K562 (cell line): ENCODE data around the gene HOXD9. TPM values are rescaled to one million over a fixed set of nuclear protein-coding genes. Genes with fewer than 3 reads are reported as not detected.

Experiments used
- ATAC-seq: fragments of 200-7000 bp; cut with Tn5 transposase; 3 replicates; pipeline ENCODE4 v1.9.1; 2020; ENCODE audit warnings: moderate library complexity
- BruUV-seq: library from RNA; stranded (reverse); fragments of 400-500 nt; replicated peaks from 2 replicates; lab custom pipeline; 2021; lab: Mats Ljungman, UMichigan
- CTCF ChIA-PET: fragments of 300-600 bp; formaldehyde crosslinking; extraction: SDS; loops from one replicate; lab custom pipeline; 2021; ENCODE audit warnings: low intra/inter-chr PET ratio; lab: Yijun Ruan, JAX
- POLR2A ChIA-PET: fragments of 300-600, 350-650 bp; sonication (Branson Sonifier 250); formaldehyde crosslinking; extraction: SDS; loops from one replicate; lab custom pipeline; 2021; ENCODE audit warnings: antibody characterized with exemption, inconsistent platforms; lab: Yijun Ruan, JAX
- DNase-seq, 4 experiments: peaks; one replicate each; pipeline versions ENCODE4 v3.0.0 to v3.0.0-alpha.2; 2011 to 2018; ENCODE audit warnings: low spot score in 3 of 4, mixed read lengths in 3 of 4; ENCODE audit errors: extremely low read depth in 1 of 4
- FAIRE-seq: peaks from 2 replicates; lab custom pipeline; 2011; peaks lifted over from hg19 to GRCh38; lab: Jason Lieb, UNC
- H2AFZ ChIP-seq: 2 replicates; pipeline ENCODE4 v1.6.0; 2011; ENCODE audit warnings: low read depth, low read length, control low read depth, inconsistent platforms
- H3K27ac ChIP-seq: fragments of 200-600 bp; 3 replicates; pipeline ENCODE4 v1.8.0; 2011; ENCODE audit warnings: low read depth, mild to moderate bottlenecking, control low read depth, inconsistent platforms, low read length, moderate library complexity, mixed read lengths; ENCODE audit errors: extremely low read depth
- H3K27me3 ChIP-seq, 2 experiments: fragments of 300-600 bp in 1 of 2; 2 replicates in 1 of 2; 3 replicates in 1 of 2; pipeline versions ENCODE4 v1.6.0 to v1.8.0; 2011; ENCODE audit warnings: inconsistent platforms in 2 of 2, low read length in 2 of 2, mild to moderate bottlenecking in 1 of 2, mixed read lengths in 1 of 2, moderate library complexity in 1 of 2; ENCODE audit not compliant: control insufficient read depth in 2 of 2, insufficient read depth in 2 of 2
- H3K36me3 ChIP-seq: fragments of 300-600 bp; 3 replicates; pipeline ENCODE4 v1.8.0; 2011; ENCODE audit warnings: mild to moderate bottlenecking, low read length, inconsistent platforms; ENCODE audit not compliant: control insufficient read depth, insufficient read depth
- H3K4me1 ChIP-seq, 2 experiments: fragments of 200-600 bp in 1 of 2; replicated peaks in 1 of 2; 2 replicates in 1 of 2; 3 replicates in 1 of 2; pipeline versions ENCODE4 v1.5.1 to v1.8.0; 2011; ENCODE audit warnings: inconsistent platforms in 2 of 2, low read length in 2 of 2, mild to moderate bottlenecking in 1 of 2, mixed read lengths in 1 of 2, moderate library complexity in 1 of 2; ENCODE audit not compliant: control insufficient read depth in 2 of 2, insufficient read depth in 2 of 2
- H3K4me2 ChIP-seq: 2 replicates; pipeline ENCODE4 v1.6.1; 2011; ENCODE audit warnings: low read length, control low read depth, inconsistent platforms, mixed read lengths; ENCODE audit not compliant: insufficient read depth
- H3K4me3 ChIP-seq: fragments of 200-600 bp; sonication (generic), shearing (Covaris generic); 2 replicates; pipeline ENCODE4 v1.5.1; 2016; ENCODE audit warnings: control low read depth, inconsistent platforms
- H3K79me2 ChIP-seq: fragments of 200-600 bp; 3 replicates; pipeline ENCODE4 v1.8.0; 2011; ENCODE audit warnings: low read length, inconsistent platforms; ENCODE audit not compliant: control insufficient read depth, insufficient read depth
- H3K9ac ChIP-seq, 2 experiments: 2 replicates each; pipeline versions ENCODE4 v1.6.0 to v1.6.1; 2011; ENCODE audit warnings: low read depth in 2 of 2, low read length in 2 of 2, control low read depth in 1 of 2, inconsistent platforms in 1 of 2, mild to moderate bottlenecking in 1 of 2, mixed read lengths in 1 of 2; ENCODE audit not compliant: insufficient read depth in 1 of 2
- H3K9me1 ChIP-seq: one replicate; pipeline ENCODE4 v1.6.0; 2011; ENCODE audit warnings: inconsistent platforms, mild to moderate bottlenecking, low read length, moderate library complexity; ENCODE audit not compliant: control insufficient read depth, insufficient read depth
- H3K9me3 ChIP-seq: replicated peaks from 2 replicates; pipeline ENCODE4 v1.5.1; 2011; ENCODE audit warnings: low read depth, low read length, inconsistent platforms; ENCODE audit not compliant: control insufficient read depth, insufficient read depth
- H4K20me1 ChIP-seq: replicated peaks from 2 replicates; pipeline ENCODE4 v1.6.1; 2011; ENCODE audit warnings: low read length, inconsistent platforms, mixed read lengths; ENCODE audit not compliant: control insufficient read depth, insufficient read depth
- ADNP ChIP-seq: fragments of 200-800 bp; sonication (Bioruptor generic); IDR thresholded peaks from 2 replicates; pipeline ENCODE4 v1.6.1; 2016; ENCODE audit warnings: missing genetic modification characterization, missing compliant biosample characterization
- ETV6 ChIP-seq, 3 experiments: fragments of 150-350 bp in 1 of 3; sonication (generic) in 1 of 3; formaldehyde crosslinking in 1 of 3; IDR thresholded peaks; 2 replicates each; pipeline versions ENCODE4 v1.6.1 to v1.8.0; 2014 to 2022; ENCODE audit warnings: borderline replicate concordance in 2 of 3, low read depth in 2 of 3, antibody characterized with exemption in 1 of 3, low read length in 1 of 3, mild to moderate bottlenecking in 1 of 3, missing genetic modification reagents in 1 of 3
- HDAC1 ChIP-seq, 2 experiments: fragments of 450-650 bp; IDR thresholded peaks; 2 replicates each; pipeline ENCODE4 v1.6.1; 2016 to 2017; ENCODE audit warnings: inconsistent platforms in 1 of 2, mild to moderate bottlenecking in 1 of 2, moderate library complexity in 1 of 2
- PHF20 ChIP-seq: fragments of 450-650 bp; IDR thresholded peaks from 2 replicates; pipeline ENCODE4 v1.6.1; 2018; ENCODE audit not compliant: partially characterized antibody
- RCOR1 ChIP-seq, 2 experiments: IDR thresholded peaks; 2 replicates each; pipeline ENCODE4 v1.6.1; 2012; ENCODE audit warnings: low read depth in 2 of 2, low read length in 2 of 2, borderline replicate concordance in 1 of 2, improper control_type of control experiment in 1 of 2
- SNRNP70 ChIP-seq: fragments of 200-400 bp; formaldehyde crosslinking; optimal IDR thresholded peaks from 2 replicates; pipeline ENCODE3; 2017; ENCODE audit warnings: low read depth, low read length
- TAF7 ChIP-seq: fragments of 450-650 bp; IDR thresholded peaks from 2 replicates; pipeline ENCODE4 v1.6.1; 2016; ENCODE audit warnings: missing genetic modification characterization, missing compliant biosample characterization
- TSC22D4 ChIP-seq: fragments of 450-650 bp; IDR thresholded peaks from 2 replicates; pipeline ENCODE4 v1.6.1; 2016; ENCODE audit warnings: missing genetic modification characterization, missing biosample characterization, control low read depth
- ZFP1 ChIP-seq: fragments of 450-650 bp; formaldehyde crosslinking; IDR thresholded peaks from 2 replicates; pipeline ENCODE4 v1.4.0; 2020; ENCODE audit warnings: mild to moderate bottlenecking, mixed read lengths
- ZNF3 ChIP-seq: fragments of 250-450 bp; sonication (Bioruptor Pico); IDR thresholded peaks from 2 replicates; pipeline ENCODE4 v1.5.0; 2021; ENCODE audit warnings: mild to moderate bottlenecking, moderate library complexity
- WGBS: fragments of 100-300 bp; shearing (Covaris generic); methylation state at CpG from one replicate; pipeline ENCODE4 v1.1.6; 2016; ENCODE audit warnings: low coverage, mixed read lengths; ENCODE audit not compliant: insufficient coverage; ENCODE audit errors: missing lambda C conversion rate; 5-methylcytosine and 5-hydroxymethylcytosine counted together
- in situ Hi-C: fragments of 300-500 bp; cut with MboI; formaldehyde crosslinking; loops from 4 replicates; pipeline ENCODE4 v1.15.0; 2018; ENCODE audit warnings: inconsistent platforms, mixed read lengths
- intact Hi-C: fragments of 100-400 bp; cut with micrococcal nuclease; formaldehyde crosslinking; loops from 2 replicates; pipeline ENCODE4 v1.14.2; 2022
- polyA plus RNA-seq, 8 experiments: library from polyadenylated mRNA; depleted of rRNA in 4 of 8; stranded (reverse) in 5 of 8; unstranded in 3 of 8; fragments of >200 nt; fragmentation: Nextera tagmentation in 2 of 8; fragmentation: Illumina TruSeq in 1 of 8; extraction: Ambion mirVana in 2 of 8; extraction: Trizol in 1 of 8; gene quantifications; 2 replicates each; pipeline versions ENCODE4 v1.2.1 to v1.2.3, GENCODE V29; 2011 to 2014; ENCODE audit warnings: inconsistent platforms in 1 of 8, missing spikeins in 1 of 8
- total RNA-seq, 7 experiments: library from RNA; depleted of rRNA in 6 of 7; stranded (reverse); fragments of >200 nt in 6 of 7; fragmentation: Illumina TruSeq in 2 of 7; extraction: Trizol in 2 of 7; gene quantifications; 2 replicates each; pipeline versions ENCODE4 v1.2.1 to v1.2.3, GENCODE V29; 2011 to 2021; ENCODE audit warnings: low replicate concordance in 1 of 7
- TF ChIP-seq, protein P1 (sequence below): fragments of 250-450 bp; sonication (Bioruptor Pico); IDR thresholded peaks from 2 replicates; pipeline ENCODE4 v1.8.0; 2021; ENCODE audit warnings: borderline replicate concordance, mild to moderate bottlenecking, moderate library complexity; ENCODE audit not compliant: poor library complexity, severe bottlenecking
- TF ChIP-seq, protein P2 (sequence below): fragments of 450-650 bp; IDR thresholded peaks from 2 replicates; pipeline ENCODE4 v1.6.1; 2018; ENCODE audit not compliant: partially characterized antibody
- TF ChIP-seq, protein P3 (sequence below): fragments of 150-350 bp; IDR thresholded peaks from 2 replicates; pipeline ENCODE4 v1.6.1; 2014; ENCODE audit warnings: low read depth, mild to moderate bottlenecking, low read length, borderline replicate concordance

HOXD9 gene
- total and polyA plus RNA-seq, 9 of the 15 experiments (the other 6 are each of a cell fraction or from before 2014, with no cell fraction given): not detected

DNA sequence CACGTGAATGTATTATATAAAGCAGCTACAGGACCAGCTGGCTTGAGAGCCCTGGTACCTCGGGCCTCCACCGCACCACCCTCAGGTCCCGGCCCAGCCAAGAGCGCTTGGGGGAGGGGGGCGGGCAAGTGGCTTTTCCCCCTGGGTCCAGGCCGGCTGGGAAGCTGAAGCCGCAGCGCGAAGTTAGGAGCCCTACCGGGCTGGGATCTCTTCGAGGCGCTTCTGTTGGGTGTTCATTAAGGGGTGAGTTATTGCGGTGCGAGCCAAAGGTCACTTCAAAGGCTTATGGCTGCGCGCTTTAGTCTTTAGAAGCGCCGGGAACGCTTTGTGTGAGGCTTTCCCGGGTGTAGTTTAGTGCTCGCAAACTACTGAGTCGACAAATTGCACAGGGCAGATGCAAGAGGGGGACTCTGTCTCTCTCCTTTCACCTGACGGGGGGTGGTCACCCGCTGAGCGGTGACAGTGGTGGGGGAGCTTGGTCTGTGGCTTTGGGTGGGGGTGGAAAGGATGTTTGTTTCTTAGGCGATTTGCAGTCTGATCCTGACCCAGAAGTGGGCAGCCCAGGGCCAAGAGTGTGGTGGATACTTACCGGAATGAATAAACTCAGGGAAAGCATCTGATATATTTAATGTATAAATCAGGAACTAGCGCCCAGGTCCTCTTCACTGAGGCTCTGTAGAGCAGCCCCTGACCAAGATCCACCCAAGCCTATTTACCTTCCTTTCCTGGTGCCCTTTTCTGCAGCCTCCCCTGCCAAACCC lies 40.6 kb downstream of the HOXD9 start:
- POLR2A ChIA-PET: interaction anchor here (1.0 kb wide), 3 partner anchors 11 to 652 kb away, joined by 3 read pairs; no protein-coding TSS in a partner anchor
- H2AFZ ChIP-seq: no peak overlapping the region
- no peaks in the 10 kb centered on the region for H3K9me1 ChIP-seq
- H4K20me1 ChIP-seq: peaks cover 8% of the 10 kb centered on the region
- CTCF ChIA-PET: no interaction called here
- H3K79me2 ChIP-seq: no peaks in the 10 kb centered on the region
- no peak overlapping the region for H3K9ac ChIP-seq
- H3K27me3 ChIP-seq: peaks cover 70 to 71% of the 10 kb centered on the region in 2 experiments
- no peak overlapping the region for H3K4me3 ChIP-seq
- intact Hi-C loops (no loop called here), in situ Hi-C loops (no loop called here)
- FAIRE-seq (no peak), ATAC-seq (no peak), DNase-seq (no peak)
- H3K4me2 ChIP-seq: no peak overlapping the region
- H3K4me1 ChIP-seq: peaks cover 0 to 25% of the 10 kb centered on the region in 2 experiments; a peak in 3 of 5 replicates
- H3K27ac ChIP-seq: no peak overlapping the region
- no peaks in the 10 kb centered on the region for H3K36me3 ChIP-seq
- no TSS peak for BruUV-seq
- 3% methylated on average over 25 of the region's 29 CpGs for WGBS
- no peaks in the 10 kb centered on the region for H3K9me3 ChIP-seq
- no peak for TF ChIP-seq TSC22D4 (tag)
- TF ChIP-seq, protein P1, sequence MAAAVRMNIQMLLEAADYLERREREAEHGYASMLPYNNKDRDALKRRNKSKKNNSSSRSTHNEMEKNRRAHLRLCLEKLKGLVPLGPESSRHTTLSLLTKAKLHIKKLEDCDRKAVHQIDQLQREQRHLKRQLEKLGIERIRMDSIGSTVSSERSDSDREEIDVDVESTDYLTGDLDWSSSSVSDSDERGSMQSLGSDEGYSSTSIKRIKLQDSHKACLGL (CRISPR knock-in tag): no peak
- TF ChIP-seq, protein P2, sequence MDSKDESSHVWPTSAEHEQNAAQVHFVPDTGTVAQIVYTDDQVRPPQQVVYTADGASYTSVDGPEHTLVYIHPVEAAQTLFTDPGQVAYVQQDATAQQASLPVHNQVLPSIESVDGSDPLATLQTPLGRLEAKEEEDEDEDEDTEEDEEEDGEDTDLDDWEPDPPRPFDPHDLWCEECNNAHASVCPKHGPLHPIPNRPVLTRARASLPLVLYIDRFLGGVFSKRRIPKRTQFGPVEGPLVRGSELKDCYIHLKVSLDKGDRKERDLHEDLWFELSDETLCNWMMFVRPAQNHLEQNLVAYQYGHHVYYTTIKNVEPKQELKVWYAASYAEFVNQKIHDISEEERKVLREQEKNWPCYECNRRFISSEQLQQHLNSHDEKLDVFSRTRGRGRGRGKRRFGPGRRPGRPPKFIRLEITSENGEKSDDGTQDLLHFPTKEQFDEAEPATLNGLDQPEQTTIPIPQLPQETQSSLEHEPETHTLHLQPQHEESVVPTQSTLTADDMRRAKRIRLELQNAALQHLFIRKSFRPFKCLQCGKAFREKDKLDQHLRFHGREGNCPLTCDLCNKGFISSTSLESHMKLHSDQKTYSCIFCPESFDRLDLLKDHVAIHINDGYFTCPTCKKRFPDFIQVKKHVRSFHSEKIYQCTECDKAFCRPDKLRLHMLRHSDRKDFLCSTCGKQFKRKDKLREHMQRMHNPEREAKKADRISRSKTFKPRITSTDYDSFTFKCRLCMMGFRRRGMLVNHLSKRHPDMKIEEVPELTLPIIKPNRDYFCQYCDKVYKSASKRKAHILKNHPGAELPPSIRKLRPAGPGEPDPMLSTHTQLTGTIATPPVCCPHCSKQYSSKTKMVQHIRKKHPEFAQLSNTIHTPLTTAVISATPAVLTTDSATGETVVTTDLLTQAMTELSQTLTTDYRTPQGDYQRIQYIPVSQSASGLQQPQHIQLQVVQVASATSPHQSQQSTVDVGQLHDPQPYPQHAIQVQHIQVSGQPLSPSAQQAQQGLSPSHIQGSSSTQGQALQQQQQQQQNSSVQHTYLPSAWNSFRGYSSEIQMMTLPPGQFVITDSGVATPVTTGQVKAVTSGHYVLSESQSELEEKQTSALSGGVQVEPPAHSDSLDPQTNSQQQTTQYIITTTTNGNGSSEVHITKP: no peak
- TF ChIP-seq PHF20: no peak
- no peak for TF ChIP-seq SNRNP70
- no peak for TF ChIP-seq HDAC1 (IDR thresholded peaks at IDR 0.05)
- no peak for TF ChIP-seq ZNF3 (CRISPR knock-in tag)
- TF ChIP-seq ADNP (tag): no peak
- no peak for TF ChIP-seq ETV6 (IDR thresholded peaks at IDR 0.05; ENCODE audit: borderline replicate concordance in 1 of 2, low read depth in 2 of 2, low read length in 1 of 2)
- TF ChIP-seq ETV6 (CRISPR knock-in tag; IDR thresholded peaks at IDR 0.05; ENCODE audit: borderline replicate concordance): no peak
- TF ChIP-seq ZFP1 (CRISPR knock-in tag): no peak
- no peak for TF ChIP-seq TAF7 (tag)
- TF ChIP-seq RCOR1 (IDR thresholded peaks at IDR 0.05; ENCODE audit: borderline replicate concordance in 1 of 2, low read depth in 2 of 2, low read length in 2 of 2): no peak
- TF ChIP-seq, protein P3, sequence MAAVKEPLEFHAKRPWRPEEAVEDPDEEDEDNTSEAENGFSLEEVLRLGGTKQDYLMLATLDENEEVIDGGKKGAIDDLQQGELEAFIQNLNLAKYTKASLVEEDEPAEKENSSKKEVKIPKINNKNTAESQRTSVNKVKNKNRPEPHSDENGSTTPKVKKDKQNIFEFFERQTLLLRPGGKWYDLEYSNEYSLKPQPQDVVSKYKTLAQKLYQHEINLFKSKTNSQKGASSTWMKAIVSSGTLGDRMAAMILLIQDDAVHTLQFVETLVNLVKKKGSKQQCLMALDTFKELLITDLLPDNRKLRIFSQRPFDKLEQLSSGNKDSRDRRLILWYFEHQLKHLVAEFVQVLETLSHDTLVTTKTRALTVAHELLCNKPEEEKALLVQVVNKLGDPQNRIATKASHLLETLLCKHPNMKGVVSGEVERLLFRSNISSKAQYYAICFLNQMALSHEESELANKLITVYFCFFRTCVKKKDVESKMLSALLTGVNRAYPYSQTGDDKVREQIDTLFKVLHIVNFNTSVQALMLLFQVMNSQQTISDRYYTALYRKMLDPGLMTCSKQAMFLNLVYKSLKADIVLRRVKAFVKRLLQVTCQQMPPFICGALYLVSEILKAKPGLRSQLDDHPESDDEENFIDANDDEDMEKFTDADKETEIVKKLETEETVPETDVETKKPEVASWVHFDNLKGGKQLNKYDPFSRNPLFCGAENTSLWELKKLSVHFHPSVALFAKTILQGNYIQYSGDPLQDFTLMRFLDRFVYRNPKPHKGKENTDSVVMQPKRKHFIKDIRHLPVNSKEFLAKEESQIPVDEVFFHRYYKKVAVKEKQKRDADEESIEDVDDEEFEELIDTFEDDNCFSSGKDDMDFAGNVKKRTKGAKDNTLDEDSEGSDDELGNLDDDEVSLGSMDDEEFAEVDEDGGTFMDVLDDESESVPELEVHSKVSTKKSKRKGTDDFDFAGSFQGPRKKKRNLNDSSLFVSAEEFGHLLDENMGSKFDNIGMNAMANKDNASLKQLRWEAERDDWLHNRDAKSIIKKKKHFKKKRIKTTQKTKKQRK: no peak
